Coronary artery (tissue), 2 donors: ENCODE data around the gene ZNF320.
"Not testable (repeated sequence)": the region's sequence is repeated elsewhere in the genome, so short reads cannot be mapped to it uniquely, and the experiment has no call there.

Experiments used
- DNase-seq: peaks from one replicate; pipeline ENCODE4 v3.0.0-alpha.2; 2017; ENCODE audit warnings: low spot score
- H3K27ac ChIP-seq, 2 donors: fragments of 200-600 bp; sonication (generic); one replicate each; pipeline ENCODE4 v1.5.1; 2016 to 2019
- H3K4me3 ChIP-seq: fragments of 200-600 bp; sonication (generic); 2 replicates; pipeline ENCODE4 v1.5.1; 2016; ENCODE audit warnings: mild to moderate bottlenecking, moderate library complexity
- CTCF ChIP-seq: fragments of 200-600 bp; sonication (generic); IDR thresholded peaks from one replicate; pipeline ENCODE4 v1.5.1; 2019; ENCODE audit warnings: antibody characterized with exemption

The ZNF320 gene

DNA sequence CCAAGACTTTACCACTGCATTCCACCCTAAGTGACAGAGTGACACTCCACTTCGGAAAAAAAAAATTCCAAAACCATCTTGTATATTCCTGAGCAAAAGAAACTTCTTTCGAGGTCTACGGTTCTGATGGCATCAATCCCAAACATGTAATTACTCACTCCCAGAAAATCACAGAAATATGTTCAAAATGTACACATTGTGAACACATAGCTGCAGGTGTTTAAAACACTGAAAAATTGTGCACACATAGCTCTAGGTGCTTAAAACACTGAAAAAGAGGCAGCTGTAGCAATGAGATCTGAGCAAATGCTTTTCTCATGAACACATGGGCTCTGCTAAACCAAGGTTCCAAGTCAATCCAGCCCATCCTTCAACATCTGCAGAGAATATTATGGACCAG is 26.0 kb downstream of the ZNF320 start:
- no peak overlapping the region for H3K27ac ChIP-seq
- no peak overlapping the region for H3K4me3 ChIP-seq
- no peak for DNase-seq
- TF ChIP-seq CTCF = no peak

- H3K27ac ChIP-seq, DNase-seq, H3K4me3 ChIP-seq: not testable (repeated sequence)
Observed at GRCh38 chr19:52868031-52868430, 29.4 kb downstream of the ZNF320 start.

DNA sequence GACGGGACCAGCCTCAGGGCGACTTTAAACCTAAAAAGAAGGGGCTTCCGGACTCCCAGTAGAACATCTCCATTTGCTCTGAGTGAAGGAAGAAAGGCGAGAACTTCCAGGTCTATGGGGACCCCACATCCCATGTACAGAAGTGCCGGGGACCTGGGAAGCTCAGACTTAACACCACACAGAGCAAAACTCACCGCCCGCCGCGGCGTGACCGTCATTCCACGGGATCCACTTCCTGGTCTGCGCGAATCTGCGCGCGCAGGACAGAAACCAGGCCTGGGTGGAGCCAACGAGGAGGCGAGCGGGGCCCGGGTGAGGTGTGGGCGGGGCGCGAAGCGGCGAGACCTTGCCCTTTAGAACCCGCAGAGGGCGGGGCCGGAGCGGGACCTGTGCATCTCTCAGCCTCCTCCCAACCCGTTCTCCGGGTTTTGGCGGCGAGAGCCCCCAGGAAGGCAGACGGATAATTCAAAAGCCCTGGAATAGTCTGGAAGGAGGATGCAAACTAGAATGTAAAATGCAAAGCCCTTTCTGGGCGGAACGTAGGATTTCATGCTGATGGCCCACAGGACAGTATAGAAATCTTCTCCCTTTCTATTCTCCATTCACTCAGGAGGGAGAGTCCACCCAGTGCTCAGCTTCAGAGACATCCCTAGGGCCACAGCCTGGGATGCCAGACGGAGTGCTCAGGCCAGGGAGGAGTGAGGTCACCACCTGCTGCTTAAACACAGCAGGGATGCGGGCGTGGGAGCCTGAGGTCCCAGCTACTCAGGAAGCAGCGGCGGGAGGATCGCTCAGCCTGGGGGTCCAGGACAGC is 39.9 kb downstream of the ZNF320 start, which contains the start of gene ZNF468:
ZNF468 (minus strand) TSS at position 242 of the 814 bp plus-strand sequence. CDS start 3,347 bp downstream, outside the sequence.
- H3K4me3 ChIP-seq = peak within 1 kb of the TSS; percentile 76
- DNase-seq = peak; percentile 80
- H3K27ac ChIP-seq = peak within 1 kb of the TSS; percentile 9 to 80

GRCh38 chr19:52856540-52857377 is 40.7 kb downstream of the ZNF320 start:
- Histone ChIP-seq H3K4me3 (peak overlapping the region; percentile 76), H3K27ac (peak overlapping the region; percentile 9 to 80)
- not testable (repeated sequence) for DNase-seq
